K562 (cell line): ENCODE measurements around the gene EYA4. TPM values are rescaled to one million over a fixed set of nuclear protein-coding genes. Genes with fewer than 3 reads are reported as not detected.

Experiments
- ATAC-seq: fragments of 200-7000 bp; cut with Tn5 transposase; 3 replicates; pipeline ENCODE4 v1.9.1; 2020; ENCODE audit warnings: moderate library complexity
- BruUV-seq: library from RNA; stranded (reverse); fragments of 400-500 nt; replicated peaks from 2 replicates; lab custom pipeline; 2021; lab: Mats Ljungman, UMichigan
- CTCF ChIA-PET: fragments of 300-600 bp; formaldehyde crosslinking; extraction: SDS; loops from one replicate; lab custom pipeline; 2021; ENCODE audit warnings: low intra/inter-chr PET ratio; lab: Yijun Ruan, JAX
- POLR2A ChIA-PET: fragments of 300-600, 350-650 bp; sonication (Branson Sonifier 250); formaldehyde crosslinking; extraction: SDS; loops from one replicate; lab custom pipeline; 2021; ENCODE audit warnings: antibody characterized with exemption, inconsistent platforms; lab: Yijun Ruan, JAX
- DNase-seq, 4 experiments: peaks; one replicate each; pipeline versions ENCODE4 v3.0.0 to v3.0.0-alpha.2; 2011 to 2018; ENCODE audit warnings: low spot score in 3 of 4, mixed read lengths in 3 of 4; ENCODE audit errors: extremely low read depth in 1 of 4
- FAIRE-seq: peaks from 2 replicates; lab custom pipeline; 2011; peaks lifted over from hg19 to GRCh38; lab: Jason Lieb, UNC
- H2AFZ ChIP-seq: 2 replicates; pipeline ENCODE4 v1.6.0; 2011; ENCODE audit warnings: low read depth, low read length, control low read depth, inconsistent platforms
- H3K27ac ChIP-seq: fragments of 200-600 bp; 3 replicates; pipeline ENCODE4 v1.8.0; 2011; ENCODE audit warnings: low read depth, mild to moderate bottlenecking, control low read depth, inconsistent platforms, low read length, moderate library complexity, mixed read lengths; ENCODE audit errors: extremely low read depth
- H3K27me3 ChIP-seq, 2 experiments: fragments of 300-600 bp in 1 of 2; 2 replicates in 1 of 2; 3 replicates in 1 of 2; pipeline versions ENCODE4 v1.6.0 to v1.8.0; 2011; ENCODE audit warnings: inconsistent platforms in 2 of 2, low read length in 2 of 2, mild to moderate bottlenecking in 1 of 2, mixed read lengths in 1 of 2, moderate library complexity in 1 of 2; ENCODE audit not compliant: control insufficient read depth in 2 of 2, insufficient read depth in 2 of 2
- H3K36me3 ChIP-seq: fragments of 300-600 bp; 3 replicates; pipeline ENCODE4 v1.8.0; 2011; ENCODE audit warnings: mild to moderate bottlenecking, low read length, inconsistent platforms; ENCODE audit not compliant: control insufficient read depth, insufficient read depth
- H3K4me1 ChIP-seq, 2 experiments: fragments of 200-600 bp in 1 of 2; replicated peaks in 1 of 2; 2 replicates in 1 of 2; 3 replicates in 1 of 2; pipeline versions ENCODE4 v1.5.1 to v1.8.0; 2011; ENCODE audit warnings: inconsistent platforms in 2 of 2, low read length in 2 of 2, mild to moderate bottlenecking in 1 of 2, mixed read lengths in 1 of 2, moderate library complexity in 1 of 2; ENCODE audit not compliant: control insufficient read depth in 2 of 2, insufficient read depth in 2 of 2
- H3K4me2 ChIP-seq: 2 replicates; pipeline ENCODE4 v1.6.1; 2011; ENCODE audit warnings: low read length, control low read depth, inconsistent platforms, mixed read lengths; ENCODE audit not compliant: insufficient read depth
- H3K4me3 ChIP-seq: fragments of 200-600 bp; sonication (generic), shearing (Covaris generic); 2 replicates; pipeline ENCODE4 v1.5.1; 2016; ENCODE audit warnings: control low read depth, inconsistent platforms
- H3K79me2 ChIP-seq: fragments of 200-600 bp; 3 replicates; pipeline ENCODE4 v1.8.0; 2011; ENCODE audit warnings: low read length, inconsistent platforms; ENCODE audit not compliant: control insufficient read depth, insufficient read depth
- H3K9ac ChIP-seq, 2 experiments: 2 replicates each; pipeline versions ENCODE4 v1.6.0 to v1.6.1; 2011; ENCODE audit warnings: low read depth in 2 of 2, low read length in 2 of 2, control low read depth in 1 of 2, inconsistent platforms in 1 of 2, mild to moderate bottlenecking in 1 of 2, mixed read lengths in 1 of 2; ENCODE audit not compliant: insufficient read depth in 1 of 2
- H3K9me1 ChIP-seq: one replicate; pipeline ENCODE4 v1.6.0; 2011; ENCODE audit warnings: inconsistent platforms, mild to moderate bottlenecking, low read length, moderate library complexity; ENCODE audit not compliant: control insufficient read depth, insufficient read depth
- H3K9me3 ChIP-seq: replicated peaks from 2 replicates; pipeline ENCODE4 v1.5.1; 2011; ENCODE audit warnings: low read depth, low read length, inconsistent platforms; ENCODE audit not compliant: control insufficient read depth, insufficient read depth
- H4K20me1 ChIP-seq: replicated peaks from 2 replicates; pipeline ENCODE4 v1.6.1; 2011; ENCODE audit warnings: low read length, inconsistent platforms, mixed read lengths; ENCODE audit not compliant: control insufficient read depth, insufficient read depth
- ARHGAP35 ChIP-seq: fragments of 450-650 bp; IDR thresholded peaks from 2 replicates; pipeline ENCODE4 v1.6.1; 2018; ENCODE audit not compliant: partially characterized antibody
- CBX2 ChIP-seq: fragments of 200-600 bp; sonication (generic); IDR thresholded peaks from one replicate; pipeline ENCODE4 v1.6.1; 2012; ENCODE audit warnings: mild to moderate bottlenecking, low read length, inconsistent platforms; ENCODE audit not compliant: insufficient read depth, poor library complexity, severe bottlenecking
- NCOA4 ChIP-seq: fragments of 450-650 bp; IDR thresholded peaks from 2 replicates; pipeline ENCODE4 v1.6.1; 2018; ENCODE audit warnings: mild to moderate bottlenecking; ENCODE audit not compliant: partially characterized antibody
- NFE2 ChIP-seq: IDR thresholded peaks from 2 replicates; pipeline ENCODE4 v1.6.1; 2014; ENCODE audit warnings: antibody characterized with exemption, low read depth
- NR4A1 ChIP-seq, 2 experiments: fragments of 250-450 bp in 1 of 2; fragments of 450-650 bp in 1 of 2; sonication (Bioruptor Pico) in 1 of 2; IDR thresholded peaks; 2 replicates each; pipeline versions ENCODE4 v1.4.0 to v1.6.1; 2016 to 2020; ENCODE audit warnings: mild to moderate bottlenecking in 2 of 2, missing compliant biosample characterization in 1 of 2, missing genetic modification characterization in 1 of 2, moderate library complexity in 1 of 2
- POLR2G ChIP-seq: fragments of 200-400 bp; formaldehyde crosslinking; IDR thresholded peaks from 2 replicates; pipeline ENCODE4 v1.6.1; 2017; ENCODE audit warnings: low read depth, mild to moderate bottlenecking, antibody characterized with exemption, low read length, moderate library complexity
- PYGO2 ChIP-seq: fragments of 450-650 bp; IDR thresholded peaks from 2 replicates; pipeline ENCODE4 v1.6.1; 2016; ENCODE audit warnings: mild to moderate bottlenecking, missing genetic modification characterization, moderate library complexity, missing compliant biosample characterization
- ZNF143 ChIP-seq: sonication (generic); formaldehyde crosslinking; IDR thresholded peaks from 2 replicates; pipeline ENCODE4 v1.9.0; 2022; ENCODE audit warnings: mild to moderate bottlenecking, missing genetic modification reagents
- ZNF253 ChIP-seq: fragments of 250-450 bp; sonication (Bioruptor Pico); conservative IDR thresholded peaks from 2 replicates; pipeline ENCODE4 v1.6.1; 2021; ENCODE audit warnings: mild to moderate bottlenecking
- WGBS: fragments of 100-300 bp; shearing (Covaris generic); methylation state at CpG from one replicate; pipeline ENCODE4 v1.1.6; 2016; ENCODE audit warnings: low coverage, mixed read lengths; ENCODE audit not compliant: insufficient coverage; ENCODE audit errors: missing lambda C conversion rate; 5-methylcytosine and 5-hydroxymethylcytosine counted together
- in situ Hi-C: fragments of 300-500 bp; cut with MboI; formaldehyde crosslinking; loops from 4 replicates; pipeline ENCODE4 v1.15.0; 2018; ENCODE audit warnings: inconsistent platforms, mixed read lengths
- intact Hi-C: fragments of 100-400 bp; cut with micrococcal nuclease; formaldehyde crosslinking; loops from 2 replicates; pipeline ENCODE4 v1.14.2; 2022
- polyA plus RNA-seq, 8 experiments: library from polyadenylated mRNA; depleted of rRNA in 4 of 8; stranded (reverse) in 5 of 8; unstranded in 3 of 8; fragments of >200 nt; fragmentation: Nextera tagmentation in 2 of 8; fragmentation: Illumina TruSeq in 1 of 8; extraction: Ambion mirVana in 2 of 8; extraction: Trizol in 1 of 8; gene quantifications; 2 replicates each; pipeline versions ENCODE4 v1.2.1 to v1.2.3, GENCODE V29; 2011 to 2014; ENCODE audit warnings: inconsistent platforms in 1 of 8, missing spikeins in 1 of 8
- total RNA-seq, 7 experiments: library from RNA; depleted of rRNA in 6 of 7; stranded (reverse); fragments of >200 nt in 6 of 7; fragmentation: Illumina TruSeq in 2 of 7; extraction: Trizol in 2 of 7; gene quantifications; 2 replicates each; pipeline versions ENCODE4 v1.2.1 to v1.2.3, GENCODE V29; 2011 to 2021; ENCODE audit warnings: low replicate concordance in 1 of 7
- TF ChIP-seq, protein P1 (sequence below): sonication (generic); formaldehyde crosslinking; IDR thresholded peaks from 2 replicates; pipeline ENCODE4 v1.8.0; 2022; ENCODE audit warnings: mild to moderate bottlenecking, missing genetic modification reagents
- TF ChIP-seq, protein P2 (sequence below): fragments of 250-450 bp; sonication (Bioruptor Pico); IDR thresholded peaks from 2 replicates; pipeline ENCODE4 v1.8.0; 2022; ENCODE audit warnings: inconsistent platforms

EYA4 gene
- total and polyA plus RNA-seq, 9 of the 15 experiments (the other 6 are each of a cell fraction or from before 2014, with no cell fraction given), result 0.03 to 0.04 TPM; not detected in 7

DNA sequence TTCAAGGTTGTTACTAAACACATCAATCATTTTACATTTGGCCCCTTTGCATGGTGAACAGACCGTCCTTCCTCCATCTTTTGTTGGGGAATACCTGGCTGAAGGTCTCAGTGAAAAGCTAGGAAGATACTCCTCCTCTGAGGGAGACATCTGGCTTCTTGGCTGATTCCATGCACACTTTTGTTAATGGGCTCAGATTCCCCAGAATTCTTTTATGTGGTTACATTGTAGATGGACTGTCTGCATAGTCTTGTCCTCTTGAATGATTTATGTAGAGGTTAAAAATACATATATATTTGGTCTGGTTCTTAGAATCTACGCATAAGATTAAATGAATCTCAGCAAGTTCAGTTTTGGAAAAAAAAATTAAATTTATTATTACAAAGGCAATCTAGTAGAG lies 167.0 kb downstream of the EYA4 start:
- Histone ChIP-seq H3K27me3 (no peaks in the 10 kb centered on the region), H3K4me3 (no peak overlapping the region), H4K20me1 (no peaks in the 10 kb centered on the region), H3K4me1 (no peaks in the 10 kb centered on the region), H3K36me3 (no peaks in the 10 kb centered on the region), H2AFZ (no peak overlapping the region), H3K9me1 (no peaks in the 10 kb centered on the region), H3K27ac (no peak overlapping the region), H3K9ac (no peak overlapping the region), H3K79me2 (no peaks in the 10 kb centered on the region), H3K4me2 (no peak overlapping the region), H3K9me3 (peaks cover 2% of the 10 kb centered on the region; the same call in 1 of the 2 replicates)
- WGBS, result 3% methylated on average over 2 of the region's 2 CpGs
- no TSS peak for BruUV-seq
- intact Hi-C loops, result no loop called here
- no peak for DNase-seq
- no peak for FAIRE-seq
- TF ChIP-seq ARHGAP35 (no peak), PYGO2 (no peak), NFE2 (no peak), ZNF253 (CRISPR knock-in tag) (no peak), CBX2 (no peak), ZNF143 (CRISPR knock-in tag) (no peak), NCOA4 (no peak), NR4A1 (CRISPR knock-in tag; IDR thresholded peaks at IDR 0.05) (no peak), NR4A1 (tag; IDR thresholded peaks at IDR 0.05) (no peak), POLR2G (no peak)
- TF ChIP-seq, protein P1, sequence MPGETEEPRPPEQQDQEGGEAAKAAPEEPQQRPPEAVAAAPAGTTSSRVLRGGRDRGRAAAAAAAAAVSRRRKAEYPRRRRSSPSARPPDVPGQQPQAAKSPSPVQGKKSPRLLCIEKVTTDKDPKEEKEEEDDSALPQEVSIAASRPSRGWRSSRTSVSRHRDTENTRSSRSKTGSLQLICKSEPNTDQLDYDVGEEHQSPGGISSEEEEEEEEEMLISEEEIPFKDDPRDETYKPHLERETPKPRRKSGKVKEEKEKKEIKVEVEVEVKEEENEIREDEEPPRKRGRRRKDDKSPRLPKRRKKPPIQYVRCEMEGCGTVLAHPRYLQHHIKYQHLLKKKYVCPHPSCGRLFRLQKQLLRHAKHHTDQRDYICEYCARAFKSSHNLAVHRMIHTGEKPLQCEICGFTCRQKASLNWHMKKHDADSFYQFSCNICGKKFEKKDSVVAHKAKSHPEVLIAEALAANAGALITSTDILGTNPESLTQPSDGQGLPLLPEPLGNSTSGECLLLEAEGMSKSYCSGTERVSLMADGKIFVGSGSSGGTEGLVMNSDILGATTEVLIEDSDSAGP (CRISPR knock-in tag), result no peak
- TF ChIP-seq, protein P2, sequence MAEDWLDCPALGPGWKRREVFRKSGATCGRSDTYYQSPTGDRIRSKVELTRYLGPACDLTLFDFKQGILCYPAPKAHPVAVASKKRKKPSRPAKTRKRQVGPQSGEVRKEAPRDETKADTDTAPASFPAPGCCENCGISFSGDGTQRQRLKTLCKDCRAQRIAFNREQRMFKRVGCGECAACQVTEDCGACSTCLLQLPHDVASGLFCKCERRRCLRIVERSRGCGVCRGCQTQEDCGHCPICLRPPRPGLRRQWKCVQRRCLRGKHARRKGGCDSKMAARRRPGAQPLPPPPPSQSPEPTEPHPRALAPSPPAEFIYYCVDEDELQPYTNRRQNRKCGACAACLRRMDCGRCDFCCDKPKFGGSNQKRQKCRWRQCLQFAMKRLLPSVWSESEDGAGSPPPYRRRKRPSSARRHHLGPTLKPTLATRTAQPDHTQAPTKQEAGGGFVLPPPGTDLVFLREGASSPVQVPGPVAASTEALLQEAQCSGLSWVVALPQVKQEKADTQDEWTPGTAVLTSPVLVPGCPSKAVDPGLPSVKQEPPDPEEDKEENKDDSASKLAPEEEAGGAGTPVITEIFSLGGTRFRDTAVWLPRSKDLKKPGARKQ (CRISPR knock-in tag), result no peak
- ChIA-PET CTCF (no interaction called here), POLR2A (no interaction called here)
- in situ Hi-C loops, result no loop called here
- ATAC-seq, result no peak
